Endothelial cell of umbilical vein (primary cell): Measurements from ENCODE around the gene NBEA.

Experiments used
- CTCF ChIP-seq, 2 donors: IDR thresholded peaks; 1 replicate in 1 of 2; 2 replicates in 1 of 2; pipeline ENCODE4 v1.5.1; 2011; ENCODE audit warnings: low read length in 2 of 2, mild to moderate bottlenecking in 2 of 2, moderate library complexity in 2 of 2, control low read depth in 1 of 2, inconsistent platforms in 1 of 2, low read depth in 1 of 2; ENCODE audit not compliant: insufficient read depth in 1 of 2; ENCODE audit errors: extremely low read depth in 1 of 2
- EZH2 ChIP-seq: IDR thresholded peaks from 2 replicates; pipeline ENCODE4 v1.6.1; 2012; ENCODE audit warnings: borderline replicate concordance, low read depth, mild to moderate bottlenecking, moderate library complexity, low read length, inconsistent platforms; ENCODE audit not compliant: severe bottlenecking
- FOS ChIP-seq: IDR thresholded peaks from 2 replicates; pipeline ENCODE4 v1.6.1; 2011; ENCODE audit warnings: mild to moderate bottlenecking, low read length, moderate library complexity, borderline replicate concordance; ENCODE audit not compliant: insufficient read depth
- JUN ChIP-seq: IDR thresholded peaks from 2 replicates; pipeline ENCODE4 v1.6.1; 2011; ENCODE audit warnings: borderline replicate concordance, low read depth; ENCODE audit not compliant: insufficient read length, insufficient read depth
- MYC ChIP-seq: IDR thresholded peaks from one replicate; pipeline ENCODE4 v1.6.1; 2011; ENCODE audit warnings: mild to moderate bottlenecking, low read depth, low read length
- POLR2A ChIP-seq: IDR thresholded peaks from 2 replicates; pipeline ENCODE4 v1.6.1; 2012; ENCODE audit warnings: low read depth, mild to moderate bottlenecking, control low read depth, low read length
- POLR2AphosphoS5 ChIP-seq: IDR thresholded peaks from 2 replicates; pipeline ENCODE4 v1.6.1; 2012; ENCODE audit warnings: low read depth, mild to moderate bottlenecking, control low read depth, low read length, moderate library complexity; ENCODE audit not compliant: insufficient read depth

GRCh38 chr13:35480346-35480745 is 538.3 kb downstream of the NBEA start:
- TF ChIP-seq POLR2AphosphoS5 (no peak), CTCF (IDR thresholded peaks at IDR 0.05; ENCODE audit: extremely low read depth in 1 of 2, insufficient read depth in 1 of 2, low read depth in 1 of 2, low read length in 2 of 2) (no peak), EZH2 (no peak), MYC (no peak), POLR2A (no peak), JUN (no peak), FOS (no peak)
